H1 (cell line): ENCODE results near the gene TBC1D2B. TPM values are rescaled to one million over a fixed set of nuclear protein-coding genes. Genes with fewer than 3 reads are reported as not detected.

Source experiments
- CBX8 ChIP-seq: fragments of 300-800, 300-1000 bp; sonication (generic); IDR thresholded peaks from 2 replicates; pipeline ENCODE4 v1.7.1; 2016; ENCODE audit warnings: low read depth, low read length, borderline replicate concordance
- EP300 ChIP-seq, 2 experiments: IDR thresholded peaks; 1 replicate in 1 of 2; 2 replicates in 1 of 2; pipeline ENCODE4 v1.6.1; 2011 to 2012; ENCODE audit warnings: low read depth in 2 of 2, low read length in 2 of 2, mild to moderate bottlenecking in 2 of 2, borderline replicate concordance in 1 of 2, inconsistent platforms in 1 of 2, moderate library complexity in 1 of 2
- MAFK ChIP-seq: IDR thresholded peaks from 2 replicates; pipeline ENCODE4 v1.6.1; 2012; ENCODE audit warnings: low read depth, mild to moderate bottlenecking, improper control_type of control experiment, low read length
- POLR2A ChIP-seq, 2 experiments: IDR thresholded peaks; 1 replicate in 1 of 2; 2 replicates in 1 of 2; pipeline ENCODE4 v1.6.1; 2011; ENCODE audit warnings: low read depth in 2 of 2, low read length in 2 of 2, mild to moderate bottlenecking in 2 of 2; ENCODE audit errors: control extremely low read depth in 1 of 2
- SIN3A ChIP-seq, 2 experiments: IDR thresholded peaks in 1 of 2; conservative IDR thresholded peaks in 1 of 2; 2 replicates each; pipeline ENCODE4 v1.6.1; 2011 to 2012; ENCODE audit warnings: low read length in 2 of 2, improper control_type of control experiment in 1 of 2, low read depth in 1 of 2, mild to moderate bottlenecking in 1 of 2
- SIRT6 ChIP-seq: IDR thresholded peaks from one replicate; pipeline ENCODE4 v1.7.1; 2012; ENCODE audit warnings: low read length, inconsistent platforms
- polyA plus RNA-seq, 7 experiments: library from polyadenylated mRNA; depleted of rRNA in 3 of 7; stranded (reverse) in 5 of 7; unstranded in 2 of 7; fragments of >200 nt in 5 of 7; fragments of 200-250 nt in 2 of 7; gene quantifications; 1 replicate in 5 of 7; 2 replicates in 1 of 7; 4 replicates in 1 of 7; pipeline versions ENCODE4 v1.2.1 to v1.2.3, GENCODE V29; 2011 to 2013; ENCODE audit warnings: missing spikeins in 2 of 7, mixed read lengths in 2 of 7
- total RNA-seq: library from RNA; stranded (reverse); fragmentation: NEBNext Ultra II Directional; extraction: Animal tissue kit (Norgen Biotek cat#: 25700); gene quantifications from 2 replicates; pipeline ENCODE4 v1.2.1, GENCODE V29; 2021
- TF ChIP-seq, protein P1 (sequence below): fragments of 300-600 bp; sonication (generic); IDR thresholded peaks from 2 replicates; pipeline ENCODE4 v1.7.1; 2012; ENCODE audit warnings: low read length, moderate library complexity, mild to moderate bottlenecking, inconsistent platforms; ENCODE audit not compliant: insufficient replicate concordance

TBC1D2B gene
- total and polyA plus RNA-seq, 2 of the 8 experiments (the other 6 are each of a cell fraction or from before 2014, with no cell fraction given) = 11.9 to 19.5 TPM

GRCh38 chr15:77974416-77975331 lies 102.8 kb downstream of the TBC1D2B start (continued):
- TF ChIP-seq, protein P1, sequence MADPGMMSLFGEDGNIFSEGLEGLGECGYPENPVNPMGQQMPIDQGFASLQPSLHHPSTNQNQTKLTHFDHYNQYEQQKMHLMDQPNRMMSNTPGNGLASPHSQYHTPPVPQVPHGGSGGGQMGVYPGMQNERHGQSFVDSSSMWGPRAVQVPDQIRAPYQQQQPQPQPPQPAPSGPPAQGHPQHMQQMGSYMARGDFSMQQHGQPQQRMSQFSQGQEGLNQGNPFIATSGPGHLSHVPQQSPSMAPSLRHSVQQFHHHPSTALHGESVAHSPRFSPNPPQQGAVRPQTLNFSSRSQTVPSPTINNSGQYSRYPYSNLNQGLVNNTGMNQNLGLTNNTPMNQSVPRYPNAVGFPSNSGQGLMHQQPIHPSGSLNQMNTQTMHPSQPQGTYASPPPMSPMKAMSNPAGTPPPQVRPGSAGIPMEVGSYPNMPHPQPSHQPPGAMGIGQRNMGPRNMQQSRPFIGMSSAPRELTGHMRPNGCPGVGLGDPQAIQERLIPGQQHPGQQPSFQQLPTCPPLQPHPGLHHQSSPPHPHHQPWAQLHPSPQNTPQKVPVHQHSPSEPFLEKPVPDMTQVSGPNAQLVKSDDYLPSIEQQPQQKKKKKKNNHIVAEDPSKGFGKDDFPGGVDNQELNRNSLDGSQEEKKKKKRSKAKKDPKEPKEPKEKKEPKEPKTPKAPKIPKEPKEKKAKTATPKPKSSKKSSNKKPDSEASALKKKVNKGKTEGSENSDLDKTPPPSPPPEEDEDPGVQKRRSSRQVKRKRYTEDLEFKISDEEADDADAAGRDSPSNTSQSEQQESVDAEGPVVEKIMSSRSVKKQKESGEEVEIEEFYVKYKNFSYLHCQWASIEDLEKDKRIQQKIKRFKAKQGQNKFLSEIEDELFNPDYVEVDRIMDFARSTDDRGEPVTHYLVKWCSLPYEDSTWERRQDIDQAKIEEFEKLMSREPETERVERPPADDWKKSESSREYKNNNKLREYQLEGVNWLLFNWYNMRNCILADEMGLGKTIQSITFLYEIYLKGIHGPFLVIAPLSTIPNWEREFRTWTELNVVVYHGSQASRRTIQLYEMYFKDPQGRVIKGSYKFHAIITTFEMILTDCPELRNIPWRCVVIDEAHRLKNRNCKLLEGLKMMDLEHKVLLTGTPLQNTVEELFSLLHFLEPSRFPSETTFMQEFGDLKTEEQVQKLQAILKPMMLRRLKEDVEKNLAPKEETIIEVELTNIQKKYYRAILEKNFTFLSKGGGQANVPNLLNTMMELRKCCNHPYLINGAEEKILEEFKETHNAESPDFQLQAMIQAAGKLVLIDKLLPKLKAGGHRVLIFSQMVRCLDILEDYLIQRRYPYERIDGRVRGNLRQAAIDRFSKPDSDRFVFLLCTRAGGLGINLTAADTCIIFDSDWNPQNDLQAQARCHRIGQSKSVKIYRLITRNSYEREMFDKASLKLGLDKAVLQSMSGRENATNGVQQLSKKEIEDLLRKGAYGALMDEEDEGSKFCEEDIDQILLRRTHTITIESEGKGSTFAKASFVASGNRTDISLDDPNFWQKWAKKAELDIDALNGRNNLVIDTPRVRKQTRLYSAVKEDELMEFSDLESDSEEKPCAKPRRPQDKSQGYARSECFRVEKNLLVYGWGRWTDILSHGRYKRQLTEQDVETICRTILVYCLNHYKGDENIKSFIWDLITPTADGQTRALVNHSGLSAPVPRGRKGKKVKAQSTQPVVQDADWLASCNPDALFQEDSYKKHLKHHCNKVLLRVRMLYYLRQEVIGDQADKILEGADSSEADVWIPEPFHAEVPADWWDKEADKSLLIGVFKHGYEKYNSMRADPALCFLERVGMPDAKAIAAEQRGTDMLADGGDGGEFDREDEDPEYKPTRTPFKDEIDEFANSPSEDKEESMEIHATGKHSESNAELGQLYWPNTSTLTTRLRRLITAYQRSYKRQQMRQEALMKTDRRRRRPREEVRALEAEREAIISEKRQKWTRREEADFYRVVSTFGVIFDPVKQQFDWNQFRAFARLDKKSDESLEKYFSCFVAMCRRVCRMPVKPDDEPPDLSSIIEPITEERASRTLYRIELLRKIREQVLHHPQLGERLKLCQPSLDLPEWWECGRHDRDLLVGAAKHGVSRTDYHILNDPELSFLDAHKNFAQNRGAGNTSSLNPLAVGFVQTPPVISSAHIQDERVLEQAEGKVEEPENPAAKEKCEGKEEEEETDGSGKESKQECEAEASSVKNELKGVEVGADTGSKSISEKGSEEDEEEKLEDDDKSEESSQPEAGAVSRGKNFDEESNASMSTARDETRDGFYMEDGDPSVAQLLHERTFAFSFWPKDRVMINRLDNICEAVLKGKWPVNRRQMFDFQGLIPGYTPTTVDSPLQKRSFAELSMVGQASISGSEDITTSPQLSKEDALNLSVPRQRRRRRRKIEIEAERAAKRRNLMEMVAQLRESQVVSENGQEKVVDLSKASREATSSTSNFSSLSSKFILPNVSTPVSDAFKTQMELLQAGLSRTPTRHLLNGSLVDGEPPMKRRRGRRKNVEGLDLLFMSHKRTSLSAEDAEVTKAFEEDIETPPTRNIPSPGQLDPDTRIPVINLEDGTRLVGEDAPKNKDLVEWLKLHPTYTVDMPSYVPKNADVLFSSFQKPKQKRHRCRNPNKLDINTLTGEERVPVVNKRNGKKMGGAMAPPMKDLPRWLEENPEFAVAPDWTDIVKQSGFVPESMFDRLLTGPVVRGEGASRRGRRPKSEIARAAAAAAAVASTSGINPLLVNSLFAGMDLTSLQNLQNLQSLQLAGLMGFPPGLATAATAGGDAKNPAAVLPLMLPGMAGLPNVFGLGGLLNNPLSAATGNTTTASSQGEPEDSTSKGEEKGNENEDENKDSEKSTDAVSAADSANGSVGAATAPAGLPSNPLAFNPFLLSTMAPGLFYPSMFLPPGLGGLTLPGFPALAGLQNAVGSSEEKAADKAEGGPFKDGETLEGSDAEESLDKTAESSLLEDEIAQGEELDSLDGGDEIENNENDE = no peak
- TF ChIP-seq CBX8 = no peak
- TF ChIP-seq SIN3A (conservative IDR thresholded peaks at IDR 0.05 in 1 of 2, IDR thresholded peaks at IDR 0.05 in 1 of 2; ENCODE audit: low read depth in 1 of 2, low read length in 2 of 2) = no peak
- no peak for TF ChIP-seq EP300 (IDR thresholded peaks at IDR 0.05; ENCODE audit: borderline replicate concordance in 1 of 2, low read depth in 2 of 2, low read length in 2 of 2)
- no peak for TF ChIP-seq SIRT6
- TF ChIP-seq MAFK = no peak
- TF ChIP-seq POLR2A (IDR thresholded peaks at IDR 0.05; ENCODE audit: control extremely low read depth in 1 of 2, low read depth in 2 of 2, low read length in 2 of 2) = no peak
